Measurements from ENCODE around the gene SNTG2.

DNA sequence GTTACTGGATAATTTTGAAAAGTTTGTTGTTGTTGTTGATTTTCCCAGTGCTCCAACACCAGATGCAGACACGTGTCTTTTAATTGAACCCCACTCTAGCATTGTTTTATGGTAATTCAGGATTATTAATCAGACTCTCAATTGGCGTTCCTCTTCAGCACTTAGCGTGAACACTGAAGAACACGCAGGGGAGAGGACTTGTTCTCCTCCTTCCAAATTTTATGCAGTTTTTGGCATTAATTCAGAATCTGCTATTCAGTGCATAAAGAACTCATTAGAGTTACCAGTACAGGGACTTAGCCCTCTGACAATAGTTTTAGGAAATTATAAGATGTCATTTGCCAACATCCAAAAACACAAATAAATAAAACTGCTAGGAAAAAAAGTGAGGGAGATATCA lies 75.5 kb downstream of the SNTG2 start:
- TF ChIP-seq, protein P1, sequence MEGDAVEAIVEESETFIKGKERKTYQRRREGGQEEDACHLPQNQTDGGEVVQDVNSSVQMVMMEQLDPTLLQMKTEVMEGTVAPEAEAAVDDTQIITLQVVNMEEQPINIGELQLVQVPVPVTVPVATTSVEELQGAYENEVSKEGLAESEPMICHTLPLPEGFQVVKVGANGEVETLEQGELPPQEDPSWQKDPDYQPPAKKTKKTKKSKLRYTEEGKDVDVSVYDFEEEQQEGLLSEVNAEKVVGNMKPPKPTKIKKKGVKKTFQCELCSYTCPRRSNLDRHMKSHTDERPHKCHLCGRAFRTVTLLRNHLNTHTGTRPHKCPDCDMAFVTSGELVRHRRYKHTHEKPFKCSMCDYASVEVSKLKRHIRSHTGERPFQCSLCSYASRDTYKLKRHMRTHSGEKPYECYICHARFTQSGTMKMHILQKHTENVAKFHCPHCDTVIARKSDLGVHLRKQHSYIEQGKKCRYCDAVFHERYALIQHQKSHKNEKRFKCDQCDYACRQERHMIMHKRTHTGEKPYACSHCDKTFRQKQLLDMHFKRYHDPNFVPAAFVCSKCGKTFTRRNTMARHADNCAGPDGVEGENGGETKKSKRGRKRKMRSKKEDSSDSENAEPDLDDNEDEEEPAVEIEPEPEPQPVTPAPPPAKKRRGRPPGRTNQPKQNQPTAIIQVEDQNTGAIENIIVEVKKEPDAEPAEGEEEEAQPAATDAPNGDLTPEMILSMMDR (conservative IDR thresholded peaks at IDR 0.05; ENCODE audit: low read length), result no peak
- TF ChIP-seq EZH2phosphoT487 (IDR thresholded peaks at IDR 0.05; ENCODE audit: borderline replicate concordance), result no peak
